Pancreas (tissue), 10 donors: ENCODE measurements around the gene SARS1. TPM values are rescaled to one million over a fixed set of nuclear protein-coding genes. Genes with fewer than 3 reads are reported as not detected.

Experiments
- ATAC-seq, 4 donors: fragments of 200-7000 bp; cut with Tn5 transposase; one replicate each; pipeline versions ENCODE4 v1.8.0 to v1.9.1; 2020; ENCODE audit warnings: mild to moderate bottlenecking in 4 of 4, moderate library complexity in 4 of 4
- DNase-seq, 6 donors: peaks; one replicate each; pipeline ENCODE4 v3.0.0-alpha.2; 2020
- FAIRE-seq: peaks from 2 replicates; lab custom pipeline; 2012; peaks lifted over from hg19 to GRCh38; lab: Jason Lieb, UNC
- H3K27ac ChIP-seq, 4 donors: fragments of 200-600 bp; sonication (generic); 1 replicate in 3 of 4; 2 replicates in 1 of 4; pipeline versions ENCODE4 v1.5.0 to v1.8.0; 2020
- H3K27me3 ChIP-seq, 4 donors: fragments of 200-600 bp; one replicate each; pipeline ENCODE4 v1.8.0; 2021
- H3K36me3 ChIP-seq, 3 donors: fragments of 200-600 bp; sonication (generic) in 1 of 3; one replicate each; pipeline versions ENCODE4 v1.5.0 to v1.8.0; 2020 to 2021
- H3K4me1 ChIP-seq, 3 donors: fragments of 200-600 bp; one replicate each; pipeline ENCODE4 v1.8.0; 2021
- H3K4me3 ChIP-seq, 4 donors: fragments of 200-600 bp; sonication (generic) in 2 of 4; one replicate each; pipeline versions ENCODE4 v1.5.0 to v1.8.0; 2020 to 2021
- H3K9me3 ChIP-seq, 4 donors: fragments of 200-600 bp; one replicate each; pipeline ENCODE4 v1.8.0; 2021
- WGBS, 2 donors: extraction: QIAGEN DNeasy Blood & Tissue Kit; methylation state at CpG; one replicate each; pipeline ENCODE4 v1.1.7; 2013; 5-methylcytosine and 5-hydroxymethylcytosine counted together
- intact Hi-C, 3 donors: fragments of 100-400 bp; cut with DNase I; formaldehyde crosslinking; loops; one replicate each; pipeline versions ENCODE4 v1.11.1 to v1.14.2; 2022
- polyA plus RNA-seq, 2 donors: library from polyadenylated mRNA; stranded (reverse); fragments of 200-250 nt; gene quantifications; one replicate each; pipeline ENCODE4 v1.2.3, GENCODE V29; 2013
- total RNA-seq, 6 donors: library from RNA; stranded (reverse); fragmentation: NEBNext Ultra II Directional in 4 of 6; extraction: Animal tissue kit (Norgen Biotek cat#: 25700) in 4 of 6; gene quantifications; one replicate each; pipeline versions ENCODE4 v1.2.1 to v1.2.4, GENCODE V29; 2021 to 2023
- TF ChIP-seq, protein P1 (sequence below), 4 donors: fragments of 200-600 bp; sonication (generic) in 3 of 4; IDR thresholded peaks; one replicate each; pipeline versions ENCODE4 v1.5.0 to v1.8.0; 2021; ENCODE audit warnings: antibody characterized with exemption in 4 of 4
- donor health status: healthy with polysubstance abuse.
- donor health status: DM: no; HTN: no; CAD: no; lungs with moderate emphysema.
- donor health status: DM: no; HTN: no; CAD: no.
- donor health status: control.
- donor health status: control.
- donor health status: Bipolar disorder and iron deficiency.
- donor health status: DM: yes; HTN: yes; CAD: no.
- donor health status: DM: no; HTN: no; CAD: no.
- donor health status: DM: no; HTN: no; CAD: no.
- donor health status: DM: yes; HTN: yes; CAD: no.

SARS1 gene
- total and polyA plus RNA-seq, 8 donors, result 50.5 to 270 (median 115) TPM

DNA sequence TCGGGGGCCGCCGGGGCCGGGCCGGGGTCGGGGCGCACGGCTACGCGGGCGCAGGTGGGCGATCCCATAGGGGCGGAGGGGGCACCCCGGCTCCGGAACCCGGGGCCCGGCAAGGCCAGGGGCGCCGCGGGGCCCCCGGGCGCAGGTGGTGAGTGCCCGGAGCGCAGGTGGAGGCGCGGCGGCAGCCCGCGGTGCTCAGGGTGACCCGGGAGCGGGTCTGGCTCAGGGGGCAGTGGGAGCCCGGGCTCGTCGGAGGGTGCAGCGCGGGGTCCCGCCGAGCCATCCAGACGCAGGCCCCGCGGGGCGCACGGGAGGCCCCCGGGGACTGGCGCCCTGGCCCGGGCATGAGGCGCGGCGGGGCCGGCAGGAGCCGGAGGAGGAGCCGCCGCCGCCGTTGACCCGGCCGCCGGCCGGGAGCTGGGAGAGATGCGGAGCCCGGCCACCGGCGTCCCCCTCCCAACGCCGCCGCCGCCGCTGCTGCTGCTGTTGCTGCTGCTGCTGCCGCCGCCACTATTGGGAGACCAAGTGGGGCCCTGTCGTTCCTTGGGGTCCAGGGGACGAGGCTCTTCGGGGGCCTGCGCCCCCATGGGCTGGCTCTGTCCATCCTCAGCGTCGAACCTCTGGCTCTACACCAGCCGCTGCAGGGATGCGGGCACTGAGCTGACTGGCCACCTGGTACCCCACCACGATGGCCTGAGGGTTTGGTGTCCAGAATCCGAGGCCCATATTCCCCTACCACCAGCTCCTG is 36.1 kb downstream of the SARS1 start:
- peak overlapping the region; percentile 53 to 73 (median 64) for H3K4me3 ChIP-seq
- intact Hi-C loops, result loop anchor here in 1 of 3 donors (5.0 kb wide), 1 partner anchor 282 kb away; no protein-coding TSS in a partner anchor
- ATAC-seq (peak; percentile 4 to 58 (median 21)), DNase-seq (peak in 3 of 6 donors; percentile 12 to 76 (median 74)), FAIRE-seq (no peak)
- TF ChIP-seq, protein P1, sequence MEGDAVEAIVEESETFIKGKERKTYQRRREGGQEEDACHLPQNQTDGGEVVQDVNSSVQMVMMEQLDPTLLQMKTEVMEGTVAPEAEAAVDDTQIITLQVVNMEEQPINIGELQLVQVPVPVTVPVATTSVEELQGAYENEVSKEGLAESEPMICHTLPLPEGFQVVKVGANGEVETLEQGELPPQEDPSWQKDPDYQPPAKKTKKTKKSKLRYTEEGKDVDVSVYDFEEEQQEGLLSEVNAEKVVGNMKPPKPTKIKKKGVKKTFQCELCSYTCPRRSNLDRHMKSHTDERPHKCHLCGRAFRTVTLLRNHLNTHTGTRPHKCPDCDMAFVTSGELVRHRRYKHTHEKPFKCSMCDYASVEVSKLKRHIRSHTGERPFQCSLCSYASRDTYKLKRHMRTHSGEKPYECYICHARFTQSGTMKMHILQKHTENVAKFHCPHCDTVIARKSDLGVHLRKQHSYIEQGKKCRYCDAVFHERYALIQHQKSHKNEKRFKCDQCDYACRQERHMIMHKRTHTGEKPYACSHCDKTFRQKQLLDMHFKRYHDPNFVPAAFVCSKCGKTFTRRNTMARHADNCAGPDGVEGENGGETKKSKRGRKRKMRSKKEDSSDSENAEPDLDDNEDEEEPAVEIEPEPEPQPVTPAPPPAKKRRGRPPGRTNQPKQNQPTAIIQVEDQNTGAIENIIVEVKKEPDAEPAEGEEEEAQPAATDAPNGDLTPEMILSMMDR (IDR thresholded peaks at IDR 0.05), result no peak
- H3K27me3 ChIP-seq, result no peaks in the 10 kb centered on the region
- H3K9me3 ChIP-seq, result no peaks in the 10 kb centered on the region
- H3K36me3 ChIP-seq, result no peaks in the 10 kb centered on the region
- peaks cover 0 to 4% (median 0%) of the 10 kb centered on the region in 3 donors for H3K4me1 ChIP-seq
- WGBS, 2 donors, result 1 to 2% methylated on average over 25 to 80 of the region's 80 CpGs
- no peak overlapping the region for H3K27ac ChIP-seq

DNA sequence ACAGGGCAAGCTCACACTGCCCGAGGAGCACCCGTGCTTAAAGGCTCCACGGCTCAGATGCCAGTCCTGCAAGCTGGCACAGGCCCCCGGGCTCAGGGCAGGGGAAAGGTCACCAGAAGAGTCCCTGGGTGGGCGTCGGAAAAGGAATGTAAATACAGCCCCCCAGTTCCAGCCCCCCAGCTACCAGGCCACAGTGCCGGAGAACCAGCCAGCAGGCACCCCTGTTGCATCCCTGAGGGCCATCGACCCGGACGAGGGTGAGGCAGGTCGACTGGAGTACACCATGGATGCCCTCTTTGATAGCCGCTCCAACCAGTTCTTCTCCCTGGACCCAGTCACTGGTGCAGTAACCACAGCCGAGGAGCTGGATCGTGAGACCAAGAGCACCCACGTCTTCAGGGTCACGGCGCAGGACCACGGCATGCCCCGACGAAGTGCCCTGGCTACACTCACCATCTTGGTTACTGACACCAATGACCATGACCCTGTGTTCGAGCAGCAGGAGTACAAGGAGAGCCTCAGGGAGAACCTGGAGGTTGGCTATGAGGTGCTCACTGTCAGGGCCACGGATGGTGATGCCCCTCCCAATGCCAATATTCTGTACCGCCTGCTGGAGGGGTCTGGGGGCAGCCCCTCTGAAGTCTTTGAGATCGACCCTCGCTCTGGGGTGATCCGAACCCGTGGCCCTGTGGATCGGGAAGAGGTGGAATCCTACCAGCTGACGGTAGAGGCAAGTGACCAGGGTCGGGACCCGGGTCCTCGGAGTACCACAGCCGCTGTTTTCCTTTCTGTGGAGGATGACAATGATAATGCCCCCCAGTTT is 36.9 kb downstream of the SARS1 start:
- no peaks in the 10 kb centered on the region for H3K27me3 ChIP-seq
- intact Hi-C loops, result loop anchor here in 1 of 3 donors (5.0 kb wide), 1 partner anchor 282 kb away; no protein-coding TSS in a partner anchor
- TF ChIP-seq, protein P1 (IDR thresholded peaks at IDR 0.05), result no peak
- H3K4me3 ChIP-seq, result peak overlapping the region in 3 of 4 donors; percentile 63 to 73 (median 64)
- peaks cover 0 to 4% (median 0%) of the 10 kb centered on the region in 3 donors for H3K4me1 ChIP-seq
- no peak overlapping the region for H3K27ac ChIP-seq
- FAIRE-seq (no peak), ATAC-seq (no peak), DNase-seq (peak in 3 of 6 donors; percentile 14 to 76 (median 57))
- H3K9me3 ChIP-seq, result no peaks in the 10 kb centered on the region
- no peaks in the 10 kb centered on the region for H3K36me3 ChIP-seq
- 81 to 84% methylated on average over 33 of the region's 33 CpGs for WGBS, 2 donors

DNA sequence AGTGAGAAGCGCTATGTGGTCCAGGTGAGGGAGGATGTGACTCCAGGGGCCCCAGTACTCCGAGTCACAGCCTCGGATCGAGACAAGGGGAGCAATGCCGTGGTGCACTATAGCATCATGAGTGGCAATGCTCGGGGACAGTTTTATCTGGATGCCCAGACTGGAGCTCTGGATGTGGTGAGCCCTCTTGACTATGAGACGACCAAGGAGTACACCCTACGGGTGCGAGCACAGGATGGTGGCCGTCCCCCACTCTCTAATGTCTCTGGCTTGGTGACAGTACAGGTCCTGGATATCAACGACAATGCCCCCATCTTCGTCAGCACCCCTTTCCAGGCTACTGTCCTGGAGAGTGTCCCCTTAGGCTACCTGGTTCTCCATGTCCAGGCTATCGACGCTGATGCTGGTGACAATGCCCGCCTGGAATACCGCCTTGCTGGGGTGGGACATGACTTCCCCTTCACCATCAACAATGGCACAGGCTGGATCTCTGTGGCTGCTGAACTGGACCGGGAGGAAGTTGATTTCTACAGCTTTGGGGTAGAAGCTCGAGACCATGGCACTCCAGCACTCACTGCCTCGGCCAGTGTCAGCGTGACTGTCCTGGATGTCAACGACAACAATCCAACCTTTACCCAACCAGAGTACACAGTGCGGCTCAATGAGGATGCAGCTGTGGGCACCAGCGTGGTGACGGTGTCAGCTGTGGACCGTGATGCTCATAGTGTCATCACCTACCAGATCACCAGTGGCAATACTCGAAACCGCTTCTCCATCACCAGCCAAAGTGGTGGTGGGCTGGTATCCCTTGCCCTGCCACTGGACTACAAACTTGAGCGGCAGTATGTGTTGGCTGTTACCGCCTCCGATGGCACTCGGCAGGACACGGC is 37.8 kb downstream of the SARS1 start:
- Histone ChIP-seq H3K27me3 (no peaks in the 10 kb centered on the region), H3K4me1 (peaks cover 0 to 4% (median 0%) of the 10 kb centered on the region in 3 donors), H3K36me3 (no peaks in the 10 kb centered on the region), H3K27ac (no peak overlapping the region), H3K4me3 (no peak overlapping the region), H3K9me3 (no peaks in the 10 kb centered on the region)
- TF ChIP-seq, protein P1 (IDR thresholded peaks at IDR 0.05), result no peak
- 96% methylated on average over 32 of the region's 32 CpGs for WGBS, 2 donors
- FAIRE-seq (no peak), ATAC-seq (no peak), DNase-seq (no peak)
- intact Hi-C loops, result loop anchor here in 1 of 3 donors (5.0 kb wide), 1 partner anchor 281 kb away; no protein-coding TSS in a partner anchor

DNA sequence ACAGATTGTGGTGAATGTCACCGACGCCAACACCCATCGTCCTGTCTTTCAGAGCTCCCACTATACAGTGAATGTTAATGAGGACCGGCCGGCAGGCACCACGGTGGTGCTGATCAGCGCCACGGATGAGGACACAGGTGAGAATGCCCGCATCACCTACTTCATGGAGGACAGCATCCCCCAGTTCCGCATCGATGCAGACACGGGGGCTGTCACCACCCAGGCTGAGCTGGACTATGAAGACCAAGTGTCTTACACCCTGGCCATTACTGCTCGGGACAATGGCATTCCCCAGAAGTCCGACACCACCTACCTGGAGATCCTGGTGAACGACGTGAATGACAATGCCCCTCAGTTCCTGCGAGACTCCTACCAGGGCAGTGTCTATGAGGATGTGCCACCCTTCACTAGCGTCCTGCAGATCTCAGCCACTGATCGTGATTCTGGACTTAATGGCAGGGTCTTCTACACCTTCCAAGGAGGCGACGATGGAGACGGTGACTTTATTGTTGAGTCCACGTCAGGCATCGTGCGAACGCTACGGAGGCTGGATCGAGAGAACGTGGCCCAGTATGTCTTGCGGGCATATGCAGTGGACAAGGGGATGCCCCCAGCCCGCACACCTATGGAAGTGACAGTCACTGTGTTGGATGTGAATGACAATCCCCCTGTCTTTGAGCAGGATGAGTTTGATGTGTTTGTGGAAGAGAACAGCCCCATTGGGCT is 38.6 kb downstream of the SARS1 start:
- WGBS, 2 donors, result 95 to 96% methylated on average over 31 of the region's 31 CpGs
- ATAC-seq (no peak), DNase-seq (no peak), FAIRE-seq (no peak)
- H3K4me3 ChIP-seq, result no peak overlapping the region
- TF ChIP-seq, protein P1 (IDR thresholded peaks at IDR 0.05), result no peak
- H3K27me3 ChIP-seq, result no peaks in the 10 kb centered on the region
- intact Hi-C loops, result loop anchor here in 1 of 3 donors (5.0 kb wide), 1 partner anchor 280 kb away; no protein-coding TSS in a partner anchor
- peaks cover 0 to 4% (median 0%) of the 10 kb centered on the region in 3 donors for H3K4me1 ChIP-seq
- no peaks in the 10 kb centered on the region for H3K36me3 ChIP-seq
- no peak overlapping the region for H3K27ac ChIP-seq
- no peaks in the 10 kb centered on the region for H3K9me3 ChIP-seq
